ENCODE results near the gene MLPH.

MLPH gene

DNA sequence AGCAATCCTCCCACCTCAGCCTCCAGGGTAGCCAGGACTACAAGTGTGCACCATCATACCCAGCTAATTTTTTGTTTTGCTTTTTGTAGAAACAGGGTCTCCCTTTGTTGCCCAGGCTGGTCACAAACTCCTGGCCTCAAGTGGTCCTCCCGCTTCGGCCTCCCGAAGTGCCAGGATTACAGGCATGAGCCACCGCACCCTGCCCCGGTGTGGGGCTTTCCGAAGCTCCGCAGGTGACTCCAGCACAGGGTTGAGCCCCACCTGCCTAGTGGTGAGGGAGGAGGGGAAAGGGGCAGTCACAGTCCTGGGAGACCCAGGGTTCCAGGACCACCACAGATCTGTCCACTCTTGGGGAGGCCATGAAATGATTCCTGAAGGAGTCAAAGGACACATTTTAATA, 84.5 kb downstream of the MLPH start:
- no peak for DNase-seq

- DNase-seq: peak; percentile 83
Measured at GRCh38 chr2:237572021-237572741, 85.1 kb downstream of the MLPH start.

DNA sequence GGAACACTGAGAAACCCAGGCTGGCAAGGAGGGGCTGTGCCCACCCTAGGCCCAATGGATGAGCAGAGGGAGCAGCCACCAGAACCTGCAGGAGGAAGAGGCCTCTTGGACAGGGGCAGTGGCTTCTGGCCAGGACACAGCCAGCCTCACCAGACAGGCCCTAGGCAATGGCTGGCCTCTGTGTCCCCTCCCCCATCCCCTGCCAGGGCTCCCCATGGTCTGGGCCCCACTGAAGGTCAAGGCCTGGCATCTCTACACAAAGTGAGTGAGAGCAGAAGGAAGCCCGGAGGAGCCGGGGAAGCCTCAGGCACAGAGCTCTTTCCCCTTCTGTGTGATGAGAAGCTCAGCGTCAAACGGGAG, 85.7 kb downstream of the MLPH start:
- no peak for DNase-seq

GRCh38 chr2:237573721-237574415, 86.8 kb downstream of the MLPH start:
- DNase-seq: no peak

DNA sequence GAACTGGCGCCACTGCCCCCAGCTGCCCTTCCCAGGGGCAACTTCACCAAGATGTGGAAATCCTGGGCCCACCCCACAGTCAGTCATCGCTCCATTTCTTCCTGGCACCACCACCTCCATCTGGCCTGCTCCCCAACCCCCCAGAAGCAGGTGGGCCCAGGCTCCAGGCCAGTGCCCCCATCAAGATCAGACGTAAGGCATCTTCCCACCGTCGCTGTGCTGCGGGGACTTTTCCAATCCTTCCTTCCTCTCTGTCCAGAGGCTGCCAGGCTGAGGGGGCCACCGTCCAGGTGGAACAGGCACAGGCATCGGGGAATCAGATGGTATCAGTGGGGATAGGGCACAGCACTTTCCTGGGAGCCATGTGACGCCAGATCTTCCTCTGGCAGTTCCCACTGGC, 87.4 kb downstream of the MLPH start:
- no peak for DNase-seq

DNA sequence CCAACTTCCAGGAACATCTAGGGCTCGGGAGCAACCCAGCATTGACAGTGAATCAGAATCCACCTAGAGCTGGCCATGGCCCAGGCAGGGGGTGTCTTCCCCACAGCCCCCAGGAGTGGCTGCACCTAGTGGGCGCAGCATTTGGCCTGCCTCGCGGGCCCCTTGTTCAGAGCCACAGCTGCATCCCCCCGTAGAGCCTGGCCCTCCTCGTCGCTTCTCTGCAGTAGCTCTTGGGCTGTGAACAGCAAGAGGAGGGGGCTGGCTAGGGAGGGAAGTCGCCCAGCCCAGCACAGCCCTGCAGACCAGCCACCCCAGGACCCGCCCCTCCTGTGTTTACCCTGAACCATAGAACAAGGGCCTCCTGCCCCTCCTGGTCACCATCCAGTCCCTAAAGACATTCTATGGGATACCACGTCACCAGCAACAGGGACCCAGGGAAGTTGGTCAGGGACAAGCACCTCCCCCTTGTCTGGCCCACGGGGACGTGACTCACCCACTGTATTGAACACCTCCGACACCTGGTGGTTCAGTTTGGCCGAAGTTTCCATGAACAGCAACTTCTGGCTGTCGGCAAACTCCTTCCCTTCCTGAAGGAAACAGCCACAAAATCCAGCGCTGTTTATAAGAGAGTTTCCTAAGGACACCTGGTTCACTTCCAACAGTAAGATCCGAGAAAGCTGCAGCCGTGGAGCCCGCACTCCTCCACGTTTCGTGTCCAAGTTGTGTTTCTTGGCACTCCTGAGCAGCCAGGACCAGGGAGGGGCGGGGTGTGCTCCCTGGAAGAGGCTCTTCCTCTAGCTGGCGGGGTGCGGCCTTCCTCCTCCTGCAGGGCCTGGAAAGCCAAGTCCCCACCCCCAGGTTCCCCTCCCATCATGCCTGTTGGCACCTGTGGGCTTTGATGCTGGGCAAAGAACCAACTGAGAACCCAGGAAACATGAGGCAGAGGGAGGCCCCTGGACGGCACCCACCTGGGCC, 88.1 kb downstream of the MLPH start:
- DNase-seq: no peak

GRCh38 chr2:237575869-237576862, 89.1 kb downstream of the MLPH start:
- no peak for DNase-seq

DNA sequence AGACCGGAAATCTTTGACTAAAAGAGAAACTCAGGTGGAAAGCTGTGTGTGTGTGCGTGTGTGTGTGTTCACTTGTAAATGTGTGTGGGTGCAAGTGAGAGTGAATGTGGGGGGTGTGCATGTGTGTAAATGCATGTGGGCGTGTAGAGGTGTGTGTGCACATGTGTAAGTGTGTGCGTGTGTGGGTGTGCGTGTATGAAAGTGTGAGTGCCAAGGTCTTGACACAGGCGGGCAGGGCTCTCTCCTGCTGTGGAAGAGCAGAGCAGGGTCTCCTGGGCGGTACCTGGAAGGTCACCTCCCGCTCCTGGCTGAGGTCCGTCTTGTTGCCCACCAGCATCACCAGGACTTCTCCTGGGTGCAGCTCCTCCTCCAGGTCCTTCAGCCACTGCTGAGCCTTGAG, 89.9 kb downstream of the MLPH start:
- no peak for DNase-seq

GRCh38 chr2:237577458-237577857, 90.4 kb downstream of the MLPH start:
- DNase-seq: no peak

GRCh38 chr2:237577956-237578870, 91.2 kb downstream of the MLPH start:
- DNase-seq: no peak

GRCh38 chr2:237581326-237581725, 94.3 kb downstream of the MLPH start:
- DNase-seq: no peak

DNA sequence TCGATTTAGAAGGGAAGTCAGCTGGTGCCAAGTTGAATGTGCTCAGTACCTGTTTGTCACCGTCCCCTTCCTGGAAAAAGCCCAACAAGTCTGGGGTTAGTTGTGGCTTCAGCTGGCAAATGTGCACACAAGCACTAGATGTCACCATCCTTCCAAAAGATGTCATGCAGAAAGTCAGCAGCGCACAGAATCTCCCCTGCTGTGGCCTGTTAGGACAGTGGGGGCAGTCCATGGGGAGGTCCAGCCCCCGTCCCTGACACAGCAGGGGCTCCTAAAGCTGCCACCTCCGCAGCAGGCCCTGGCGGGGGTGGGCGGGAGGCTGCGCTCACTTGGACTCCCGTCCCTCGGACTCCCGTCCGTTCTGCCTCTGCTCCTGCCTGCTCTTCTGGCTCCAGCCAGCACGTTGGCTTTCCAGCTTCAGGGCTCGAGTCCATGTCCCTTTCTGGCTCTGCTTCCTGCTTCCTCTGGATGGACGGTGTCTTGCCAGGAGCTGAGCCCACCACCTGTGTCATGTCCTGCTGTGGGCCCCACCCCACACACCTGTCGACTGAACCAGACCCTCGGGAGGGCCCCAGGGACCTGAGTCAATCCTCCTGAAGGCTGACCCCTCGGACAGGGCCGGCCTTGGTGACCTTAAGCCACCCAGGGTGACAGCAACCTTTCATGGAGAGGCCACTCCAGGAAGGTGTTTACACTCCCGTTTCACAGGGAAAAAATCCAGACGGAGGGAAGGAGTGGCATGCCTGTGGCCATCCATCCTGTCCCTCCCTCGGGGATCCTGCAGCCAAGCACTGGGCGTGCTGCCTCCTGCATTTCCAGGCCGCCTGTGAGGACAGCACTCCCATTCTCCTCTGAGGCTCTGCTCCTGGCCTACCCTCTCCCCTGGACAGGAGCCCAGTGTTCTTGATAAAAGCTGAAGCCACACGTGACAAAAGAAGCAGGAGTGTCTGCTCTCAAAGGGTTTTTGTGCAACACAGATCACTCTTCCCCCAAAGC, 95.0 kb downstream of the MLPH start:
- DNase-seq: no peak

DNA sequence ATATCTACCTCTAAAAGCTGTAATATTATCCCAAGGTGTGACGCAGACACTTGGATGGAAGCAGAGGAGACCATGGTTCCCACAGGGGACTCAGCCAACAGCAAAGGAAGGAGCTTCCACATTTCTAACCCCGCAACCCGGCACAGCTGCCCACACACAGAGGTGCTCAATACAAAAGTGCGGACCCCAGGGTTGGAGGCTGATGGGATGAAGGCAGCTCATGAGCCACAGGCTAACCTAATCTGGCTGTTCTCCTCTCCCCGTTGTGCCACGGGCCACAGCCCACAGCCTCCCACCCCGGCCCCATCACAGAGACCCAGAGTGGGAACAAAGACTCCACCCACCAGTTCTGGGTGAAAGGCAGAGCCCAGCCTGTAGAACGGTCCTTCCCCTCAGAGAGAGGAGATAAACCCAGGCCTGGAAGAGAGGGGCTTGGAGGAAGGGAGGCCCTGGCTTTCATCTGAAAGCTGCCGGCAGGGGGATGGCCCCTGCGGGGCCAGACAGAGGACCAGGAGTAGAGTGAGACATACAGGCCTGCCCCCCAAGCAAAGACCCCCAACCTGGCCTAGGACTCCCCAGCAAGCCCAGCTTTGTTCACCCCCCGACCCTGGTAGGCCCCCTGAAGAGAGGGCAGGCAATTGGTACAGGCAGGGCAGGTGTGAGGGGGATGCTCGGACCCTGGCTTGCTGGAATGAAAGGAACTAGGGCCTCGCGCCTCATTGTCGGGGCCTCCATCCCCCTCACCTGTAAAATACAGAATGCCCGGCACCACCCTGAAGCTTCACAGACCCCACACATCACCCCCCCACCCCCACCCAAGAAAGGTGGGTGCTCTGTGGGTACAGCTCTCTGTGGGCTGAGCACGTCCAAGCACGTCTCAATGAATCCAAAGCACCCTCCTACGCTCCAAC, 96.6 kb downstream of the MLPH start:
- DNase-seq: no peak

DNA sequence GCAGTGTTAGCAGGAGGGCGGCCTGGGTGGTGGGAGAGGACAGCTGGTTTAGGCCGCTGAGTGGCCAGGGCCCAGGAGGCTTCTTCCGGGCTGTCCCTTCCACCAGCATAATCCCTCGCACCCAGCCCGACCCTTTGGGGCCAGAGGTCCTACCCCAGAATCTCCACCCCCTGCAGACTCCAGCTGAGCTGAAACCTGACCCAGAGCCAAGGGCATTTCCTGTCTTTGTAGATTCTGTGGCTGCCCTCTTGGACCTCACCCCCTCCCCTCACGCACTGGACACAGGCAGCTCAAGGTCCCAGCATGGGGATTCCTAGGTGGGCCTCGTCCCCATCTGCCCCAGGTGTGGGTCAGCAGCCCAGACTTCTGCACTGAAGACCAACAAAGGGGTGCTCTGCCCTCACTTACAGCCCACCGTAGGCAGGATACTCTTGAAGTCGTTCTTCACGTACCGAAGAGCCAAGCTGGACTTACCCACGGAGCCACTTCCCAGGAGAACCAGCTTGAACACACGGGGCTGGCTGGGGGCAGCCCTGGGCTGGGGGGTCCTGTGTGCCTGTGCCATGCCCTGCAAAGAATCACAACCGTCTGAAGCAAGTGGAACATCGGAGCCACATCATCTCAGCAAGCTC, 98.7 kb downstream of the MLPH start:
- DNase-seq: no peak

DNA sequence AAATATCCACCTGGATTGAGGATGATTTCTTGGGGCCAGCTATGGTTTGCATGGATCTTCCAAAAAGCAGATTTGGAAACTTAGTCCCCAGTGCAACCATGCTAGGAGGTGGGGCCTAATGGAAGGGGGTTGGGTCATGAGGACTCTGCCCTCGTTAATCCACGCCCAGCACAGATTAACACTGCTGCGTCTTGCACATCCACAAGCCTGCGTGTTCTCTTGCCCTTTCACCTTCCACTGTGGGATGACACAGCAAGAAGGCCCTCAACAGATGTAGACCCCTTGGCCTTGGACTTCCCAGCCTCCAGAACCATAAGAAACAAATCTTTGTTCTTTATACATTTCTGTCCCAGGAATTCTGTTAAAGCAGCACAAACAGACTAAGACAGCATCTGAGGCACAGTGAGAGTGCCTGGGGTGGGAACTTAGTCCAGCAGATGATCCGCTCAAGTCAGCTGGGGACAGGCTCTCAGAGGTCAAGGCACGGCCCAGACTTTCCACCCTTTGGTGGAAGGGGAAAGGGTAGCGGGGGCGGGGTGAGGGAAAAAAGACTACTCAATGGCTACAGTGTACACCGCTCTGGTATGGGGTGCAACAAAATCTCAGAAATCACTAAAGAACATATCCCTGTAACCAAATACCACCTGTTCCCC, 101.1 kb downstream of the MLPH start:
- no peak for DNase-seq

DNA sequence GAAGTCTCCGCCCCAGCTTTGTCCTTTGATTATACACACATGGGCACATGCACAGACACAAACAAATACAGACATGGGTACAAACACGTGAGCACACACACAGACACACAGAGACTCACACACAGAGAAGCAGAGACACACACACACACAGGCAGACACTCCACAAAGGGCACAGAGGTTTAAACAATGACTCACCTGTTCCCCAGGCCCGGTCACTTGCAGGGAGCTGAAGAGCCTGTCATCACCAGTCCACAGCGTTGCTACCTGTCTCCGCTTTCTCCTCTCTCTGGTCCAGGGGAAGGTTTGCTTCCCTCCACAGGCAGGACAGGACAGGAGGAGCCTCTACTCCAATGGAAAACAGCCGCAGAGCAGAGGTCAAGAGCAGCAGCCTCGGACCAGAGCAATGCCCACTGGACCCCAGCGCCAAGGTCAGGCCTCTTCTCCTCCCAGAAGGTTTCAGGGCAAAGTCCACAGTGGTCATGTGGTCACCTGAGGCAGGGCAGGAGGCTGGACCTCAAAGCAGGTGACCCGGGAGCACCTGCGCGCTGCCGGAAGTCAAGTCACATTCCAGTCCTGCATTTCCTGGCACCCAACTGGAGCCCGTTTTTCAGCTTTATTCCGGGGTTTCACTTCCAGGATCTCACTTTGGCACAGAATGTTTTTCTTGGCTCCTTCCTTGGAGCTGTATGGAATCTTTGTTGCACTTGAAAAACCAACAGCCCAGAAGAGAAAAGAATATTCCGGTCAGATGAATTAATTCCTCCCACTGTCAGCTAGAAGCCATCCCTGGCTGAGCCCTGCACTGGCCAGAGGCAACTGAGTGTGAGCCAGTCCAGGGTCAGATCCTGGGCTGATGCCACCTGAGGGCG, 103.5 kb downstream of the MLPH start, which contains the start of gene RAB17:
TSS of gene RAB17 (minus strand) at position 463 of the 869 bp plus-strand sequence. CDS start 4,580 bp downstream, outside the sequence.
- DNase-seq: no peak

Data from effector CD4-positive, alpha-beta T cell (primary cell).